Body of pancreas (tissue), 4 donors: Measurements from ENCODE around the gene KCTD15.

Source experiments
- POLR2A ChIP-seq, 3 donors: fragments of 450-650 bp; IDR thresholded peaks; one replicate each; pipeline ENCODE4 v1.6.1; 2016; ENCODE audit warnings: antibody characterized with exemption in 3 of 3, mild to moderate bottlenecking in 2 of 3
- TF ChIP-seq, protein P1 (sequence below), 7 experiments: fragments of 450-650 bp in 4 of 7; fragments of 200-600 bp in 3 of 7; sonication (generic) in 3 of 7; IDR thresholded peaks; one replicate each; pipeline ENCODE4 v1.5.1; 2016 to 2019; ENCODE audit warnings: antibody characterized with exemption in 7 of 7

- TF ChIP-seq, protein P1, sequence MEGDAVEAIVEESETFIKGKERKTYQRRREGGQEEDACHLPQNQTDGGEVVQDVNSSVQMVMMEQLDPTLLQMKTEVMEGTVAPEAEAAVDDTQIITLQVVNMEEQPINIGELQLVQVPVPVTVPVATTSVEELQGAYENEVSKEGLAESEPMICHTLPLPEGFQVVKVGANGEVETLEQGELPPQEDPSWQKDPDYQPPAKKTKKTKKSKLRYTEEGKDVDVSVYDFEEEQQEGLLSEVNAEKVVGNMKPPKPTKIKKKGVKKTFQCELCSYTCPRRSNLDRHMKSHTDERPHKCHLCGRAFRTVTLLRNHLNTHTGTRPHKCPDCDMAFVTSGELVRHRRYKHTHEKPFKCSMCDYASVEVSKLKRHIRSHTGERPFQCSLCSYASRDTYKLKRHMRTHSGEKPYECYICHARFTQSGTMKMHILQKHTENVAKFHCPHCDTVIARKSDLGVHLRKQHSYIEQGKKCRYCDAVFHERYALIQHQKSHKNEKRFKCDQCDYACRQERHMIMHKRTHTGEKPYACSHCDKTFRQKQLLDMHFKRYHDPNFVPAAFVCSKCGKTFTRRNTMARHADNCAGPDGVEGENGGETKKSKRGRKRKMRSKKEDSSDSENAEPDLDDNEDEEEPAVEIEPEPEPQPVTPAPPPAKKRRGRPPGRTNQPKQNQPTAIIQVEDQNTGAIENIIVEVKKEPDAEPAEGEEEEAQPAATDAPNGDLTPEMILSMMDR (IDR thresholded peaks at IDR 0.05) = no peak
- no peak for TF ChIP-seq POLR2A (IDR thresholded peaks at IDR 0.05)
Measured at GRCh38 chr19:33802801-33803200, 6.1 kb downstream of the KCTD15 start.
